Subcutaneous abdominal adipose tissue (tissue), 5 donors: Measurements from ENCODE around the gene LRP5.

Experiments
- H3K27ac ChIP-seq: one replicate; pipeline ENCODE4 v1.7.0; 2013; ENCODE audit warnings: low read depth, mild to moderate bottlenecking, inconsistent platforms, low read length, moderate library complexity
- H3K27me3 ChIP-seq, 5 donors: one replicate each; pipeline ENCODE4 v1.7.0; 2013; ENCODE audit warnings: low read length in 5 of 5, inconsistent platforms in 1 of 5; ENCODE audit not compliant: control insufficient read depth in 5 of 5, insufficient read depth in 4 of 5
- H3K36me3 ChIP-seq, 5 donors: one replicate each; pipeline ENCODE4 v1.7.0; 2013; ENCODE audit warnings: low read length in 5 of 5; ENCODE audit not compliant: control insufficient read depth in 5 of 5, insufficient read depth in 5 of 5
- H3K4me1 ChIP-seq, 5 donors: one replicate each; pipeline ENCODE4 v1.7.0; 2013; ENCODE audit warnings: low read length in 5 of 5, mild to moderate bottlenecking in 3 of 5, moderate library complexity in 1 of 5; ENCODE audit not compliant: control insufficient read depth in 5 of 5, insufficient read depth in 5 of 5
- H3K4me3 ChIP-seq, 5 donors: one replicate each; pipeline ENCODE4 v1.7.0; 2013; ENCODE audit warnings: low read length in 5 of 5, low read depth in 1 of 5
- H3K9ac ChIP-seq, 5 donors: one replicate each; pipeline ENCODE4 v1.7.0; 2013; ENCODE audit warnings: low read length in 5 of 5, mild to moderate bottlenecking in 4 of 5, moderate library complexity in 3 of 5
- H3K9me3 ChIP-seq, 5 donors: one replicate each; pipeline ENCODE4 v1.7.0; 2013; ENCODE audit warnings: low read length in 5 of 5; ENCODE audit not compliant: control insufficient read depth in 5 of 5
- donor health status: healthy.
- donor health status: healthy.
- donor health status: healthy.
- donor health status: healthy.
- donor health status: healthy.

LRP5 gene

DNA sequence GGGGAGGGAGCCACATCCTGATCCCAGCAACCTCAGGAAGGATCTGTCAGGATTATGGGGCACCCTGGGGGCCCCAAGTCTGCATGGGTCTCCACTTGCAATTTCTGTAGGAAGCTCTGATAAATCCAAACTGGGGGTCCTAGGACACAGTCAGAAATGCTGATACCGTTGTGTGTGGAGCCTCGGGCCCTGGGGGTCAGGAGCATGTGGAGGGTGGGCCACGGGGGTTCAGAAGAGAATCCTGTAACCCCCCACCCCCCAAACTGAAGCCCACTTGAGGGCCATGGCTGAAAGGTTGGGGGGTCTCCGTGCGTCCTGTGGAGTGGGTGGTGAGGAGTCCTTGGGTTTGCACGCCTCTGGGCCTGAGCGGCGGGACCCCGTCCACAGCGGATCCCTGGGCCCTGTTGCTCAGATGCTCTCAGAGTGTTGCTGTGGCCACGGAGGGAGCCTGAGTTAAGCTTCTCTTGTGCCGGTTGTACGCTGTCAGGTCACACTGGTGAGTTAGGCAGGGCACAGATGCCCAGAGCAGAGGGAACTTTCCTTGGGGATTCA, 72.2 kb downstream of the LRP5 start:
- H3K4me3 ChIP-seq = no peak overlapping the region
- peaks cover 16 to 64% (median 51%) of the 10 kb centered on the region in 5 donors for H3K4me1 ChIP-seq
- peaks cover 7 to 45% (median 25%) of the 10 kb centered on the region in 5 donors for H3K36me3 ChIP-seq
- no peak overlapping the region for H3K9ac ChIP-seq
- H3K27ac ChIP-seq = no peak overlapping the region
- H3K9me3 ChIP-seq = no peaks in the 10 kb centered on the region
- no peaks in the 10 kb centered on the region for H3K27me3 ChIP-seq

DNA sequence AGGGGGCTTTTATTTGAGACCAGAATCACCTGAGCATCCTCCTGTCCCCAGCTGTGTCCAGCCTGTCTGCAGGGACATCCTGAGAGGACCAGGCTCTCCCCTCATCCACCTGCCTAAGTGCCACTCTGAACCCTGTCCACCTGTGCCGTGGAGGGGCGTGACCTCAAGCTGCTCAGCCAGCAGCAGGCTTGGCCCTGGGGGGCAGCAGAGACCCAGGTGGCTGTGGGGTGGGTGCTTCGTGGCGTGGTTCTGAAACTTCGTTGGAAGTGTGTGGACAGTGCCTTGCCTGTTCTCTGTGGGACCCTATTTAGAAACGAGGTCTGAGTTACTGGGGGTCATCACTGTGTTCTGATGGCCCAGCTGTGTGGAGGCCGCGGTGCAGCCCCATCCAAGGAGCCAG, 72.7 kb downstream of the LRP5 start:
- peaks cover 7 to 50% (median 31%) of the 10 kb centered on the region in 5 donors for H3K36me3 ChIP-seq
- peaks cover 14 to 59% (median 46%) of the 10 kb centered on the region in 5 donors for H3K4me1 ChIP-seq
- H3K9me3 ChIP-seq = no peaks in the 10 kb centered on the region
- H3K9ac ChIP-seq = no peak overlapping the region
- H3K27ac ChIP-seq = no peak overlapping the region
- H3K27me3 ChIP-seq = no peaks in the 10 kb centered on the region
- no peak overlapping the region for H3K4me3 ChIP-seq

DNA sequence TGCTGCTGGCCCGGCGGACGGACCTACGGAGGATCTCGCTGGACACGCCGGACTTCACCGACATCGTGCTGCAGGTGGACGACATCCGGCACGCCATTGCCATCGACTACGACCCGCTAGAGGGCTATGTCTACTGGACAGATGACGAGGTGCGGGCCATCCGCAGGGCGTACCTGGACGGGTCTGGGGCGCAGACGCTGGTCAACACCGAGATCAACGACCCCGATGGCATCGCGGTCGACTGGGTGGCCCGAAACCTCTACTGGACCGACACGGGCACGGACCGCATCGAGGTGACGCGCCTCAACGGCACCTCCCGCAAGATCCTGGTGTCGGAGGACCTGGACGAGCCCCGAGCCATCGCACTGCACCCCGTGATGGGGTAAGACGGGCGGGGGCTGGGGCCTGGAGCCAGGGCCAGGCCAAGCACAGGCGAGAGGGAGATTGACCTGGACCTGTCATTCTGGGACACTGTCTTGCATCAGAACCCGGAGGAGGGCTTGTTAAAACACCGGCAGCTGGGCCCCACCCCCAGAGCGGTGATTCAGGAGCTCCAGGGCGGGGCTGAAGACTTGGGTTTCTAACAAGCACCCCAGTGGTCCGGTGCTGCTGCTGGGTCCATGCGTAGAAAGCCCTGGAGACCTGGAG, 74.1 kb downstream of the LRP5 start:
- Histone ChIP-seq H3K4me3 (no peak overlapping the region), H3K9me3 (no peaks in the 10 kb centered on the region), H3K27me3 (no peaks in the 10 kb centered on the region), H3K9ac (no peak overlapping the region), H3K27ac (no peak overlapping the region), H3K36me3 (peaks cover 7 to 62% (median 39%) of the 10 kb centered on the region in 5 donors), H3K4me1 (peaks cover 5 to 50% (median 36%) of the 10 kb centered on the region in 5 donors)

DNA sequence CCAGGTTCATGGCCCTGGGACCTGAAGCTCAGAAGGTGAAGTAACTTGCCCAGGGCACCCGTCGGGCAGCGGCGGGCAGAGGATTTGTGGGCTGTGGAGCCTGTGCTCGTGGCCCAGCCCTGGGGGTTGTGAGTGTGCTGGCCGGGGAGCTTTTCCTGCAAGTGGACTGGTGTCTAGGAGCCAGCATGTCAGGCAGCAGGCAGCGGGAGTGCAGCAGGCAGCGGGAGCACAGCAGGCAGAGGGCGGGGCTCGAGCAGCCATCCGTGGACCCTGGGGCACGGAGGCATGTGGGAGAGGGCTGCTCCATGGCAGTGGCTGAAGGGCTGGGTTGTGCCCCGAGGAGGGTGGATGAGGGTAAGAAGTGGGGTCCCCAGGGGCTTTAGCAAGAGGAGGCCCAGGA, 75.4 kb downstream of the LRP5 start:
- Histone ChIP-seq H3K9ac (no peak overlapping the region), H3K4me1 (peaks cover 0 to 40% (median 25%) of the 10 kb centered on the region in 5 donors), H3K36me3 (peaks cover 7 to 73% (median 50%) of the 10 kb centered on the region in 5 donors), H3K9me3 (no peaks in the 10 kb centered on the region), H3K27me3 (no peaks in the 10 kb centered on the region), H3K4me3 (no peak overlapping the region), H3K27ac (no peak overlapping the region)

DNA sequence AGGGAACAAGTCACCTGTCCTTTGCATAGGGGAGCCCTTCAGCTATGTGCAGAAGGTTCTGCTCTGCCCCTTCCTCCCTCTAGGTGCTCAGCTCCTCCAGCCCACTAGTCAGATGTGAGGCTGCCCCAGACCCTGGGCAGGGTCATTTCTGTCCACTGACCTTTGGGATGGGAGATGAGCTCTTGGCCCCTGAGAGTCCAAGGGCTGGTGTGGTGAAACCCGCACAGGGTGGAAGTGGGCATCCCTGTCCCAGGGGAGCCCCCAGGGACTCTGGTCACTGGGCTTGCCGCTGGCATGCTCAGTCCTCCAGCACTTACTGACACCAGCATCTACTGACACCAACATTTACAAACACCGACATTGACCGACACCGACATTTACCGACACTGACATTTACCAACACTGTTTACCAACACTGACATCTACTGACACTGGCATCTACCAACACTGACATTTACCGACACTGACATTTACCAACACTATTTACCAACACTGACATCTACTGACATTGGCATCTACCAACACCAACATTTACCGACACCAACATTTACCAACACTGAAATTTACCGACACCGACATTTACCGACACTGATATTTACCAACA, 76.3 kb downstream of the LRP5 start:
- no peaks in the 10 kb centered on the region for H3K27me3 ChIP-seq
- no peak overlapping the region for H3K9ac ChIP-seq
- H3K27ac ChIP-seq = no peak overlapping the region
- no peak overlapping the region for H3K4me3 ChIP-seq
- H3K9me3 ChIP-seq = no peaks in the 10 kb centered on the region
- H3K4me1 ChIP-seq = peaks cover 0 to 31% (median 21%) of the 10 kb centered on the region in 5 donors
- H3K36me3 ChIP-seq = peaks cover 7 to 78% (median 53%) of the 10 kb centered on the region in 5 donors

DNA sequence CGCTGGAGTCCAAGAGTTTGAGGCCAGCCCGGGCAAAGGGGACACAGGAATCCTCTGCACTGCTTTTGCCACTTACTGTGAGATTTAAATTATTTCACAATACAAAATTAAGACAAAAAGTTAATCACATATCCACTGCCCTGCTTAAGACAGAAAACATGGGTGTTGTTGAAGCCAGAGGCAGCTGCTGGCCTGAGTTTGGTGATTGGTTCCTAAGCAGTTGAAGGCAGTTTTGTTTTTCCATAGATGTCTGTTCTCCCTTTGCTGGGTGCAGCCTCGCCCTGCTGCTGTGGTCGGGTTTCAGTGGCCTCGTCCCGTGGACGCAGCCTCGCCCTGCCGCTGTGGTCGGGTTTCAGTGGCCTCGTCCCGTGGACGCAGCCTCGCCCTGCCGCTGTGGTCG, 77.9 kb downstream of the LRP5 start:
- Histone ChIP-seq H3K27ac (no peak overlapping the region), H3K36me3 (peaks cover 7 to 82% (median 60%) of the 10 kb centered on the region in 5 donors), H3K4me1 (peaks cover 0 to 19% (median 14%) of the 10 kb centered on the region in 5 donors), H3K27me3 (no peaks in the 10 kb centered on the region), H3K9ac (no peak overlapping the region), H3K4me3 (no peak overlapping the region), H3K9me3 (no peaks in the 10 kb centered on the region)

DNA sequence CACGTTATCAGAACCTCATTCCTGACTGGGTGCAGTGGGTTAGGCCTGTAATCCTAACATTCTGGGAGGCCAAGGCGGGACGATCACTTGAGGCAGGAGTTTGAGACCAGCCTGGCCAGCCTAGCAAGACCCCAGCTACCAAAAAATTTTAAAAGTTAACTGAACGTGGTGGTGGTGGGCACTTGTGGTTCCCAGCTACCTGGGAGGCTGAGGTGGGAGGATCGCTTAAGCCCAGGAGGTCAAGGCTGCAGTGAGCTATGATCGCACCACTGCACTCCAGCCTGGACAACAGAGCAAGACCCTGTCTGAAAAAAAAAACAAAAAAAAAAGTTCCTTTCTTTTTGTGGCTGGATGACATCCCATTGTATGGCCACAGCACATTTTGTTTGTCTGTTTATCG, 80.4 kb downstream of the LRP5 start:
- no peak overlapping the region for H3K9ac ChIP-seq
- H3K27ac ChIP-seq = no peak overlapping the region
- H3K27me3 ChIP-seq = no peaks in the 10 kb centered on the region
- peaks cover 0 to 21% (median 15%) of the 10 kb centered on the region in 5 donors for H3K4me1 ChIP-seq
- no peaks in the 10 kb centered on the region for H3K9me3 ChIP-seq
- H3K36me3 ChIP-seq = peaks cover 7 to 72% (median 64%) of the 10 kb centered on the region in 5 donors
- no peak overlapping the region for H3K4me3 ChIP-seq

DNA sequence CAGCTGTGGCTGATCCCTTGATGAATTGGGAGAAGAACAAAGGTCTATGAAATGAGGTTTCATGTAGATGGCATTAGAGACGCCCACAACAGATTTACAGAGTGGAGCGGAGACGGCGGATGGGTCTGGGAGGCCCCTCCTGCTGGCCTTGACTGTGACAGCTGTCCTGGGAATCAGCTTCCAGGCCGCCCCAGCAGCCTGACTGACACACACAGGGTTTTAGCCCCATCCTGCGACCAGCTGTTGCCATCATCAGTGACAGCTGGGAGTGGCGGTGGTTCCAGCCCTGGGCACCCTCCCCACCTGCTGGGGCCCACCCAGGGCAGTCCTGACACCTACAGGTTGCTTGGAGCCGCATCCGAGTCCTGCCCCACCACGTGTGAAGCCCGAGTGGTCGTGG, 84.1 kb downstream of the LRP5 start:
- Histone ChIP-seq H3K27me3 (no peaks in the 10 kb centered on the region), H3K4me3 (no peak overlapping the region), H3K36me3 (peaks cover 0 to 38% (median 37%) of the 10 kb centered on the region in 5 donors), H3K9me3 (no peaks in the 10 kb centered on the region), H3K27ac (no peak overlapping the region), H3K4me1 (peaks cover 7 to 41% (median 31%) of the 10 kb centered on the region in 5 donors), H3K9ac (no peak overlapping the region)

DNA sequence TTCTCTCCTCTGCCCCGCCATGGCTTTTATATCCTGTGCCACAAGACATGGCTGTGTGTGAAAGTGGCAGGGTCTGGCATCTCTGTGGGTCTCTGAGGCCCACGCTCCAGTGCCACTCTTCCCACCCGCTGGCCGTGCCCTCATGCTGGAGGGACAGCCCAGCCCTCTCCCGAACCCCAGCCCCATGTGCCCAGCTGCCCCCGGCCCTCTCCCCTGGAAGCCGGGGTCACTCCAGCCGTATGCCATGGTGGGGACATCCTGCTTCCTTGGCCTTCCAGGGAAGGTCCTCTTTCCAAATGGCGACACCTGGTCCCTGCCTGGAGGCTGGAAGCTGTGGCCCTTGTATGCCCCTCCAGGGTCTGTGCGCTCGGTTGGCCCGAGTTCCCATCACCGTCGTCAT, 84.9 kb downstream of the LRP5 start:
- Histone ChIP-seq H3K9ac (no peak overlapping the region), H3K27ac (peak overlapping the region; percentile 54), H3K27me3 (no peaks in the 10 kb centered on the region), H3K9me3 (no peaks in the 10 kb centered on the region), H3K4me1 (peaks cover 7 to 39% (median 29%) of the 10 kb centered on the region in 5 donors), H3K36me3 (peaks cover 0 to 39% (median 38%) of the 10 kb centered on the region in 5 donors), H3K4me3 (no peak overlapping the region)
